ENCODE data around the gene C16orf46. TPM values are rescaled to one million over a fixed set of nuclear protein-coding genes. Genes with fewer than 3 reads are reported as not detected.

C16orf46 gene, protein sequence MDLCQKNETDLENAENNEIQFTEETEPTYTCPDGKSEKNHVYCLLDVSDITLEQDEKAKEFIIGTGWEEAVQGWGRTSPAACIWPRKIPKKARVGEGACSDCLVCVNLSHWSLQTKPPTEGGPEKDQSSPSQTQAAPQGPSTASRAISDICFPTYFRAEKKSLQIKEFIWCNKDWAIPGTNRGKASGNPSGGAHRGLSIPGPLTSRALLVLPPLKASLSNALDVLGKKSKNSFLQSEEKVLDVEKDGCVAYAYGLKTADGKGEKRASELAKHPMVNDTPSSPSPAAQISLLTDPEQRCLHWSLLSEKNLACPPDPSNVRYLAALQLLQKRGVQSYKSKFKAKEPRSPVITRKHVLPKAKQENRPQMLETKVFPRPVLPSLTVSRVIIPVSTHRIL
- total RNA-seq = 0.32 and 0.73 TPM in 2 replicates

DNA sequence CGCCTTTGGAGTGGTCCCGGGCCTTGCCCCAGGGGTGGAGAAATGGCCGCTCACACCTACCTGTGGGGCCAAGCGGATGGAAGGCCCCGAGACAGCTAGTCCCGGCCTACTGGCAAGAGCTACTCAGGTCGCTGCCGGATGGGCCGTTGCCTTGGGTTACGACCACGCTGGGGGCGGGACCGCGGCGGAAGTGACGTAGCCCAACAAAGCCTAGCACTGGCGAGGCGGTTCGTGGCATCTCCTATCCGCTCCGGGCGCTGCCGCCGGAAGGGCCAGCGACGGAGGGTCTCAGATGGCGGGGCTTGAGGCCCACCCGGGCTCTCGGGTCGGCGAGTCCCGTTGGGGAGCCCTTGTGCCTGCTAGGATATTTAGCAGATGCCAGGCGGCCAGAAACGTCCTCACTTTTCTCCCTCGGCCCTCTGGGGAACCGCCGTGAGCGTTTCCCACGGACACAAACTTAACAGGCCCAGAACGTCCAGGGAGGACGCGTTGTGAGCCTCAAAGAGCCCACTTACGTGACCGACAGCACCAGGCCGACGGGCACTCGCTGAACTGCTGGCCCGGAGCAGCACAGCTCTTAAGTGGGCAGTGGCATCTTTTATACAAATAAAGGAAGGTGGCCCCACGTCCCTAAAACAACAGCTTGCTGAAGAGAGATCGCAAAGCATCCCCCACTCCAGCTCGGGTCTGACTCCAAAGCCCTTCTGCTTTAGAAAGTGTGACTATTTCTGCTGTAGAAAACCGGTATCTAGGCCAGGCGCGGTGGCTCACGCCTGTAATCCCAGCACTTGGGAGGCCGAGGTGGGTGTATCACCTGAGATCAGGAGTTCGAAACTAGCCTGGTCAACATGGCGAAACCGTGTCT is at the start of gene C16orf46:
Gene C16orf46, minus strand, starts transcription at position 163 of the 865 bp plus-strand sequence. CDS start 13,283 bp downstream, outside the sequence.

DNA sequence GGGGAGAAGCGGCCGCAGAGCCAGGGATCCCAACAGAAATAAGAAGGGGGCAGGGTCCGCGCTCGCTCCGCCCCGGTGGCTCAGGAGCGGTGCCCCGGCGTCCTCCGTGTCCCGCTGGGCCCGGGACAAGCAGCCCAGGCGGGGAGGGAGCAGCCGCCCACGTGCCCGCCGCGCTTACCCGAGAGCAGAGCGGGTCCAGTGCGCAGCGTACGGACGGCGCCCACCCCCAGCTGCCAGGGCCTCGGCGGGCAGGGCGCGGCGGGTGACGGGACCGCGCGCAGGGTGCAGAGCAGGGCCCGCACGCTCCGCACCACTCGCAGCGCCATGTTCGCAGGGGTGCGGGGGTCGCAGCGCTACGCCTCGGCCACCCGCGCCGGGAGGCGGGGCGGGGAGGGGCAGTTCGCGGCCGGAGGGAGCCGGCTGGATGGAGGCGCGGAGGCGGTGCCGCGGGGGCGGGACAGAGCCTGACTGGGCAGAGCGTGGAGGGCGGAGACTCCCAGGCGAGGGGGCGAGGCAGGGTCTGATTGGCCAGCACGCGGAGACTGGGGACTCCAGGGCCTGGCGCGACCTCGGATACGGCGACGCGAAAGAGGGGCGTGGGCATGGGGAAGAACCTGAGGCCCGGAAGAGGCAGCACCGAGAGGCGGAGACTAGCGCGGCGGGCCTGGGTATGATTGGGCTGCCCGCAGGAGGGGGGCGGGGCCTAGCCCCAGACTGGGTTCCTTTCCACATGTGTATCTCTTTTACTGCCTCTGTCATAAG is 19.1 kb upstream of the C16orf46 start, which contains the start of gene GCSH:
Gene GCSH, minus strand, starts transcription at position 443 of the 762 bp plus-strand sequence. Its CDS starts 117 bp downstream, at position 326.

DNA sequence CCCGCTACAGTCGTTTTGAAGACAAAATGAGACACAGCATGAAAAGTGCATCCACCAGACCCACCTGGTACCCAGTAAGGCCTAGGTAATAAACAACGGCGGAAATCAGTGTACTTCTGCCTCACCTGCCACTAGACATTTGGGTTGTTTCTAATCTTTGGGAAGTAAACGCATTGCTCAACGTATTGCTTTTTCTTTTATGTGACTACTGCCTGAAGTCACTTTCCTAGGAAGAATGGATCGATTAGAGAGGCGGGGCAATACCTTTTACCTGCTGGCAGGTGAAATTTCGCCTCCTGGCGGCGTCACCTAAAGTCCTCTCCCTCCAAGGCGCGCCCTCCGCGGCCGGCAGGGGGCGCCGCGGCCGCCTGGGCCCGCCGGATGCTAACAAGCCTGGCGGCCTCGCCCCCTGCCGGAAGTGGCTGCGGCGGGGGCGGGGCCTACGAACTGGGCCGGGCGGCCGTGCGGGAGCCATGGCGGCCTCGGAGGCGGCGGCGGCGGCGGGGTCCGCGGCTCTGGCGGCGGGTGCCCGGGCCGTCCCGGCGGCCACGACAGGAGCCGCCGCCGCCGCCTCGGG is 41.6 kb downstream of the C16orf46 start, which contains the start of gene ATMIN:
Gene ATMIN, plus strand, starts transcription at position 445 of the 577 bp plus-strand sequence. Its CDS starts 29 bp downstream, at position 474.

Small RNAs within 50 kb of the gene (small RNA-seq; reads per million reads assigned to genes)
- gene AC092718.3 (not detected), gene RNU6-1191P (not detected)

Other genes with a start within 250 kb of the C16orf46 start
- gene CMC2, start 70.4 kb downstream of the C16orf46 start, total RNA-seq = 19.1 and 22.3 TPM in 2 replicates
- gene CENPN, start 70.0 kb downstream of the C16orf46 start, total RNA-seq = 11.1 and 11.8 TPM in 2 replicates
- 47.4 and 58.4 TPM in 2 replicates for gene ATMIN, start 41.4 kb downstream of the C16orf46 start, total RNA-seq
- gene GCSH, start 19.2 kb upstream of the C16orf46 start, total RNA-seq = 8.0 and 8.1 TPM in 2 replicates
- gene BCO1, start 161.5 kb upstream of the C16orf46 start, total RNA-seq = 0.16 and 0.49 TPM in 2 replicates
- 7.7 and 9.2 TPM in 2 replicates for gene GAN, start 237.7 kb upstream of the C16orf46 start, total RNA-seq